Esophagus muscularis mucosa (tissue), 4 donors: ENCODE measurements around the gene XNDC1N. TPM values are rescaled to one million over a fixed set of nuclear protein-coding genes. Genes with fewer than 3 reads are reported as not detected.

Experiments
- DNase-seq: peaks from one replicate; pipeline ENCODE4 v3.0.0-alpha.2; 2017; ENCODE audit errors: extremely low spot score
- H3K27ac ChIP-seq, 4 donors: fragments of 200-600 bp; sonication (generic); replicated peaks in 1 of 4; 1 replicate in 3 of 4; 2 replicates in 1 of 4; pipeline ENCODE4 v1.5.1; 2016 to 2019; ENCODE audit warnings: mild to moderate bottlenecking in 1 of 4
- H3K27me3 ChIP-seq, 4 donors: fragments of 200-600 bp; sonication (generic); one replicate each; pipeline versions ENCODE4 v1.5.1 to v1.6.0; 2016 to 2019
- H3K36me3 ChIP-seq, 4 donors: fragments of 200-600 bp; sonication (generic); one replicate each; pipeline ENCODE4 v1.5.1; 2016 to 2019
- H3K4me1 ChIP-seq, 4 donors: fragments of 200-600 bp; sonication (generic); one replicate each; pipeline ENCODE4 v1.5.1; 2016 to 2019
- H3K4me3 ChIP-seq, 4 donors: fragments of 200-600 bp; sonication (generic); 1 replicate in 2 of 4; 2 replicates in 2 of 4; pipeline ENCODE4 v1.5.1; 2016 to 2019; ENCODE audit warnings: mild to moderate bottlenecking in 4 of 4, moderate library complexity in 1 of 4
- H3K9me3 ChIP-seq, 4 donors: fragments of 200-600 bp; sonication (generic); 1 replicate in 3 of 4; 2 replicates in 1 of 4; pipeline ENCODE4 v1.5.1; 2016 to 2019
- CTCF ChIP-seq, 3 experiments: fragments of 200-600 bp in 2 of 3; fragments of 450-650 bp in 1 of 3; sonication (generic) in 2 of 3; IDR thresholded peaks; one replicate each; pipeline ENCODE4 v1.5.1; 2017 to 2019; ENCODE audit warnings: antibody characterized with exemption in 3 of 3, mild to moderate bottlenecking in 2 of 3, moderate library complexity in 1 of 3
- EP300 ChIP-seq: sonication (generic); formaldehyde crosslinking; IDR thresholded peaks from one replicate; pipeline ENCODE4 v1.6.1; 2017; ENCODE audit warnings: antibody characterized with exemption
- POLR2A ChIP-seq: fragments of 450-650 bp; IDR thresholded peaks from one replicate; pipeline ENCODE4 v1.6.1; 2017; ENCODE audit warnings: antibody characterized with exemption, moderate library complexity, mild to moderate bottlenecking, low read depth
- POLR2AphosphoS5 ChIP-seq, 2 donors: sonication (generic); formaldehyde crosslinking; IDR thresholded peaks; one replicate each; pipeline ENCODE4 v1.6.1; 2017; ENCODE audit warnings: antibody characterized with exemption in 2 of 2
- WGBS: methylation state at CpG from one replicate; pipeline ENCODE4 v1.1.5; 2018; 5-methylcytosine and 5-hydroxymethylcytosine counted together
- intact Hi-C: fragments of 100-400 bp; cut with DNase I; formaldehyde crosslinking; loops from one replicate; pipeline ENCODE4 v1.15.1; 2023
- total RNA-seq, 4 donors: library from RNA; depleted of rRNA; stranded (reverse); fragments of >200 nt; gene quantifications; one replicate each; pipeline versions ENCODE4 v1.1.0 to v1.2.1, GENCODE V29; 2016

Gene XNDC1N
- 10 to 100 TPM in 1 of 4 donors, 1 to 10 TPM in 3; 5.6 to 10.4 (median 8.8) TPM for total RNA-seq

GRCh38 chr11:71927820-71928736 lies at the start of gene XNDC1N:
TSS of gene XNDC1N (minus strand) at chr11:71928594. CDS start at chr11:71923353, 5,241 bp downstream.
- peaks cover 26 to 54% (median 40%) of the 10 kb centered on the region in 4 donors for H3K4me1 ChIP-seq

GRCh38 chr11:71977743-71978418 lies 49.5 kb upstream of the XNDC1N start:
- Histone ChIP-seq H3K4me1 (peaks cover 0 to 25% (median 13%) of the 10 kb centered on the region in 4 donors), H3K36me3 (peaks cover 0 to 23% (median 8%) of the 10 kb centered on the region in 4 donors), H3K4me3 (no peak overlapping the region), H3K27me3 (no peaks in the 10 kb centered on the region), H3K27ac (no peak overlapping the region), H3K9me3 (no peaks in the 10 kb centered on the region)
- TF ChIP-seq POLR2AphosphoS5 (IDR thresholded peaks at IDR 0.05) (no peak), CTCF (IDR thresholded peaks at IDR 0.05) (peak; percentile 64 to 81 (median 72))
- intact Hi-C loops = no loop called here
- no peak for DNase-seq
- 46% methylated on average over 7 of the region's 7 CpGs for WGBS

More at GRCh38 chr11:71927820-71928736, at the start of gene XNDC1N:
- Histone ChIP-seq H3K36me3 (peaks cover 0 to 9% (median 4%) of the 10 kb centered on the region in 4 donors), H3K4me3 (peak within 1 kb of the TSS; percentile 76 to 91 (median 85)), H3K9me3 (no peaks in the 10 kb centered on the region), H3K27me3 (no peaks in the 10 kb centered on the region), H3K27ac (peak within 1 kb of the TSS; percentile 80 to 88 (median 87))
- intact Hi-C loops = no loop called here
- peak; percentile 93 for DNase-seq
- under 1% methylated on average over 33 of the region's 40 CpGs for whole genome bisulfite sequencing
- TF ChIP-seq POLR2AphosphoS5 (IDR thresholded peaks at IDR 0.05) (peak in 1 of 2 donors; percentile 40), POLR2A (no peak)

- TF ChIP-seq EP300 (no peak), POLR2AphosphoS5 (IDR thresholded peaks at IDR 0.05) (no peak), POLR2A (no peak), CTCF (IDR thresholded peaks at IDR 0.05) (no peak)
- Histone ChIP-seq H3K4me3 (no peak overlapping the region), H3K9me3 (no peaks in the 10 kb centered on the region), H3K27me3 (no peaks in the 10 kb centered on the region), H3K36me3 (peaks cover 0 to 23% (median 7%) of the 10 kb centered on the region in 4 donors), H3K27ac (no peak overlapping the region), H3K4me1 (peaks cover 0 to 25% (median 13%) of the 10 kb centered on the region in 4 donors)
- intact Hi-C loops = no loop called here
- WGBS = 74% methylated on average over 1 of the region's 1 CpG
- no peak for DNase-seq
Measured at GRCh38 chr11:71977090-71977489, 48.7 kb upstream of the XNDC1N start.

- no peak for TF ChIP-seq CTCF (IDR thresholded peaks at IDR 0.05)
- TF ChIP-seq POLR2AphosphoS5 (IDR thresholded peaks at IDR 0.05) = no peak
- TF ChIP-seq POLR2A = no peak
- TF ChIP-seq EP300 = no peak
- DNase-seq = no peak
- Histone ChIP-seq H3K36me3 (peaks cover 0 to 23% (median 7%) of the 10 kb centered on the region in 4 donors), H3K4me3 (no peak overlapping the region), H3K27me3 (no peaks in the 10 kb centered on the region), H3K9me3 (no peaks in the 10 kb centered on the region), H3K27ac (no peak overlapping the region), H3K4me1 (peaks cover 0 to 26% (median 13%) of the 10 kb centered on the region in 4 donors)
- intact Hi-C loops = no loop called here
- 95% methylated on average over 4 of the region's 5 CpGs for WGBS
Measured at GRCh38 chr11:71976551-71976950, 48.2 kb upstream of the XNDC1N start.

GRCh38 chr11:71971680-71972079 lies 43.3 kb upstream of the XNDC1N start:
- peaks cover 0 to 30% (median 21%) of the 10 kb centered on the region in 4 donors for H3K36me3 ChIP-seq

More at GRCh38 chr11:71971680-71972079, 43.3 kb upstream of the XNDC1N start:
- H3K4me1 ChIP-seq = peaks cover 0 to 7% (median 0%) of the 10 kb centered on the region in 4 donors
- H3K27ac ChIP-seq = no peak overlapping the region
- 90% methylated on average over 2 of the region's 2 CpGs for WGBS
- H3K27me3 ChIP-seq = no peaks in the 10 kb centered on the region
- intact Hi-C loops = no loop called here
- TF ChIP-seq POLR2A = no peak
- no peak for TF ChIP-seq EP300
- no peak for TF ChIP-seq CTCF (IDR thresholded peaks at IDR 0.05)
- no peak for TF ChIP-seq POLR2AphosphoS5 (IDR thresholded peaks at IDR 0.05)
- no peaks in the 10 kb centered on the region for H3K9me3 ChIP-seq
- DNase-seq = no peak
- H3K4me3 ChIP-seq = no peak overlapping the region
